SK-N-MC (cell line): ENCODE measurements around the gene MEIS2.

Experiments
- DNase-seq: peaks from one replicate; pipeline ENCODE4 v3.0.0-alpha.2; 2011; ENCODE audit warnings: low read depth, low spot score
- H3K27ac ChIP-seq: fragments of 200-600 bp; sonication (generic); 2 replicates; pipeline ENCODE4 v1.5.1; 2016; ENCODE audit warnings: mixed run types
- H3K36me3 ChIP-seq: fragments of 200-600 bp; sonication (generic); 2 replicates; pipeline ENCODE4 v1.6.1; 2017; ENCODE audit warnings: antibody characterized with exemption, low read length, mixed read lengths; ENCODE audit not compliant: insufficient read depth
- H3K4me3 ChIP-seq: fragments of 200-600 bp; sonication (generic); 2 replicates; pipeline ENCODE4 v1.5.1; 2016
- H3K9ac ChIP-seq: fragments of 200-600 bp; sonication (generic); 2 replicates; pipeline ENCODE4 v1.8.0; 2017; ENCODE audit warnings: mixed run types, mixed read lengths; ENCODE audit not compliant: insufficient read length
- H3K9me3 ChIP-seq: fragments of 200-600 bp; sonication (generic); 2 replicates; pipeline ENCODE4 v1.6.1; 2017; ENCODE audit warnings: low read depth, mild to moderate bottlenecking, antibody characterized with exemption, low read length, moderate library complexity, mixed read lengths
- EZH2 ChIP-seq: fragments of 200-600 bp; sonication (generic); IDR thresholded peaks from one replicate; pipeline ENCODE4 v1.6.1; 2017; ENCODE audit warnings: antibody characterized with exemption
- FOXP2 ChIP-seq: optimal IDR thresholded peaks from 2 replicates; pipeline ENCODE3; 2011; ENCODE audit warnings: mild to moderate bottlenecking, moderate library complexity; ENCODE audit not compliant: insufficient read depth; ENCODE audit errors: extremely low read length, control extremely low read depth
- POLR2AphosphoS5 ChIP-seq: IDR thresholded peaks from 2 replicates; pipeline ENCODE4 v1.6.1; 2012; ENCODE audit warnings: mild to moderate bottlenecking, low read depth, low read length, borderline replicate concordance

MEIS2 gene

DNA sequence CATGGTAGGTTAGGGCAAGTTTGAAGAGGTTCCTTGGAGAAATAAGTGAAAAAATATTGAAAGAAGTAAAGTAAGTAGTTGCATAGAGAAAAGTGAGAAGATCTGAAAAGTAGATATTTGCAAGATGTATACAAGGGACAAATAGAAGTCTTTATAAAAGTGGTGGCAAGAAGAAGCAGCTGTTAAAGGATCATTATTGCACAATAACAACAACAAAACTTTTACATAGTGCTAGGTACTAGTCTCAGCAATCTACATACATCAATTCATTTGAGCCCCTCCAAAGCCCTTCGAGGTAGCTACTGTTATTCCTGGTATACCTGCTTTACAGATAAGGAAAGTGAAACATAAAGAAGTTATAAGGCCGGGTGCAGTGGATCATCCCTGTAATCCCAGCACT lies 239.6 kb downstream of the MEIS2 start:
- DNase-seq = no peak
- Histone ChIP-seq H3K36me3 (no peaks in the 10 kb centered on the region), H3K9me3 (no peaks in the 10 kb centered on the region), H3K27ac (no peak overlapping the region), H3K4me3 (no peak overlapping the region), H3K9ac (no peak overlapping the region)
- TF ChIP-seq FOXP2 (no peak), POLR2AphosphoS5 (no peak), EZH2 (no peak)

GRCh38 chr15:36858423-36858822 lies 241.9 kb downstream of the MEIS2 start:
- H3K4me3 ChIP-seq = no peak overlapping the region
- no peaks in the 10 kb centered on the region for H3K9me3 ChIP-seq
- no peak overlapping the region for H3K9ac ChIP-seq
- H3K27ac ChIP-seq = no peak overlapping the region
- no peak for DNase-seq
- no peaks in the 10 kb centered on the region for H3K36me3 ChIP-seq
- TF ChIP-seq EZH2 (no peak), POLR2AphosphoS5 (no peak), FOXP2 (no peak)

- no peak overlapping the region for H3K27ac ChIP-seq
Measured at GRCh38 chr15:36856339-36856973, 243.9 kb downstream of the MEIS2 start.

DNA sequence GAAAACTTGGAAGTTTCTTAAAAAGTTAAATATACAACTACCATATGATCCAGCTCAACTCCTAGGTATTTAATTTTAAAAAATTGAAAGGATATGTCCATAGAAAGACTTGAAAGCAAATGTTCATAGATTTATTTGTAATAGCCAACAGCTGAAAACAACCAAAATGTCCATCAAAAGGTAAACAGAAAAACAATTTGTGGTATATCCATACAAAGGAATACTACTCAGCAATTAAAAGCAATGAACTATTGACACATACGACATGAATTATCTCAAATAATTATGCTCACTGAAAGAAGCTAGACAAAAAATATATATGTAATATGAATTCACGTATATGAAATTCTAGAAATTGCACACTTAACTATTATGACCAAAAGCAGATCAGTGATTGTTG lies 249.5 kb downstream of the MEIS2 start:
- Histone ChIP-seq H3K27ac (no peak overlapping the region), H3K9ac (no peak overlapping the region), H3K9me3 (no peaks in the 10 kb centered on the region), H3K4me3 (no peak overlapping the region), H3K36me3 (no peaks in the 10 kb centered on the region)
- TF ChIP-seq FOXP2 = no peak
- no peak for TF ChIP-seq EZH2
- TF ChIP-seq POLR2AphosphoS5 = no peak
- DNase-seq = no peak

More at GRCh38 chr15:36856339-36856973, 243.9 kb downstream of the MEIS2 start:
- Histone ChIP-seq H3K9me3 (no peaks in the 10 kb centered on the region), H3K4me3 (no peak overlapping the region), H3K9ac (no peak overlapping the region), H3K36me3 (no peaks in the 10 kb centered on the region)
- no peak for TF ChIP-seq FOXP2
- TF ChIP-seq POLR2AphosphoS5 = no peak
- no peak for TF ChIP-seq EZH2
- no peak for DNase-seq

- Histone ChIP-seq H3K9me3 (no peaks in the 10 kb centered on the region), H3K4me3 (no peak overlapping the region), H3K27ac (no peak overlapping the region), H3K36me3 (no peaks in the 10 kb centered on the region), H3K9ac (no peak overlapping the region)
- TF ChIP-seq FOXP2 = no peak
- no peak for TF ChIP-seq POLR2AphosphoS5
- TF ChIP-seq EZH2 = no peak
- no peak for DNase-seq
Measured at GRCh38 chr15:36845270-36845669, 255.1 kb downstream of the MEIS2 start.

DNA sequence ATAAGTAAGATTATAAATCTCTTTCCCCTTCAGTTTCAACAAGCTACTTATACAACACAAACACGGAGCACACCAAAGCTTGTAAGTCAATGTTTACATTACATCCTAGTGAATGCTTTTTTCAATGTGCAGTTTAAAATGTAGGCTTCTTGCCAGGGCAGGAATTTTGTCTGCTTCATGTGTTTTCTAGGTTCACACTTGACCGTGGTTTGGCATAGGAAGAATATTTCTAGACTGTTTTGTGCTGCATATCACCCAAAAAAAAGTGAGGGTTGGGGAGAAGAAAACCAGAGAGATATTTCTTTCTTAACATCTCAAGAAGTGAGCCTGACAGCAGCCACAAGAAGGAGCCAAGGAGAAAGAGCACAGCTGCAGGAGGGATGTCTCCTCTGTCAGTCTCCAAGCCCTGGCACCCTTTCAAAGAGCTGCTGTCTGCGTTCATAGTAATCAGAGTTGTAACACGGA lies 255.8 kb downstream of the MEIS2 start:
- DNase-seq = no peak
- no peak overlapping the region for H3K27ac ChIP-seq
- no peak overlapping the region for H3K9ac ChIP-seq
- no peaks in the 10 kb centered on the region for H3K9me3 ChIP-seq
- H3K36me3 ChIP-seq = no peaks in the 10 kb centered on the region
- TF ChIP-seq EZH2 (no peak), FOXP2 (no peak), POLR2AphosphoS5 (no peak)
- no peak overlapping the region for H3K4me3 ChIP-seq

DNA sequence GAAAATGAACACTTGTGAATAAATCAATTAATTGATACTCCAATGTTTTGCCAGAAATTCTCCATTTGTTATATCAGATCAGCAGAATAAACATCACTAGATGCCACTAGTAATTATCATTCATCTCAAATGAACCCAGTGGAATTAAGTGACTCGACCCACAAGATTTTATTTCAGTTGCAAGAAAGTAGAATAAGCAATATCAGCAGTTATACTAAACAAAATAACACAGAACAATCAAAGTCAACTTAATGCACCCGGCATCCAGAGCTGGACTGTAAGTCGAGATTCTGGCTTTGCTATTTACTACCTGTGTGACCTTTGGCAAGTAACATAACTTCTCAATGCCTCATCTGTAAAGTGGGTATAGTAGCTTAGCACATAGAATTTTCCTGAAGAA lies 256.5 kb downstream of the MEIS2 start:
- no peak for DNase-seq
- no peak for TF ChIP-seq EZH2
- no peak for TF ChIP-seq FOXP2
- no peak for TF ChIP-seq POLR2AphosphoS5
- H3K36me3 ChIP-seq = no peaks in the 10 kb centered on the region
- H3K9me3 ChIP-seq = no peaks in the 10 kb centered on the region
- no peak overlapping the region for H3K27ac ChIP-seq
- H3K4me3 ChIP-seq = no peak overlapping the region
- no peak overlapping the region for H3K9ac ChIP-seq

GRCh38 chr15:36841193-36841592 lies 259.2 kb downstream of the MEIS2 start:
- Histone ChIP-seq H3K4me3 (no peak overlapping the region), H3K9me3 (no peaks in the 10 kb centered on the region), H3K27ac (no peak overlapping the region), H3K9ac (no peak overlapping the region), H3K36me3 (no peaks in the 10 kb centered on the region)
- no peak for TF ChIP-seq POLR2AphosphoS5
- TF ChIP-seq EZH2 = no peak
- no peak for TF ChIP-seq FOXP2
- DNase-seq = no peak
